NT2/D1 (cell line): ENCODE data around the gene NXPH4.

Experiments
- SUZ12 ChIP-seq: IDR thresholded peaks from 2 replicates; pipeline ENCODE4 v1.6.1; 2011; ENCODE audit not compliant: insufficient read length, insufficient read depth; ENCODE audit errors: extremely low read depth
- YY1 ChIP-seq: IDR thresholded peaks from 2 replicates; pipeline ENCODE4 v1.6.1; 2011; ENCODE audit not compliant: insufficient read length, insufficient read depth
- ZNF274 ChIP-seq: IDR thresholded peaks from 2 replicates; pipeline ENCODE4 v1.6.1; 2011; ENCODE audit warnings: mild to moderate bottlenecking, low read depth, low read length

- no peak for TF ChIP-seq ZNF274
- no peak for TF ChIP-seq YY1
- no peak for TF ChIP-seq SUZ12
Observed at GRCh38 chr12:57178213-57178612, 38.4 kb upstream of the NXPH4 start.
